Mesenteric fat pad (tissue), 1 donor: ENCODE data around the gene LRIG3. TPM values are rescaled to one million over a fixed set of nuclear protein-coding genes. Genes with fewer than 3 reads are reported as not detected.
"Not testable (repeated sequence)": the region's sequence is repeated elsewhere in the genome, so short reads cannot be mapped to it uniquely, and the experiment has no call there.

Experiments
- DNase-seq: peaks from one replicate; pipeline ENCODE4 v3.0.0-alpha.2; 2020; ENCODE audit warnings: low spot score
- total RNA-seq: library from RNA; stranded (reverse); fragmentation: NEBNext Ultra II Directional; extraction: Animal tissue kit (Norgen Biotek cat#: 25700); gene quantifications from one replicate; pipeline ENCODE4 v1.2.1, GENCODE V29; 2021
- donor health status: DM: yes; HTN: yes; CAD: no.

Gene LRIG3
- total RNA-seq, 1 donor from 2014 or later: 17.6 TPM

- DNase-seq: no peak
Measured at GRCh38 chr12:58907391-58907790, 12.9 kb downstream of the LRIG3 start.

- DNase-seq: no peak
Measured at GRCh38 chr12:58906917-58907316, 13.4 kb downstream of the LRIG3 start.

- no peak for DNase-seq
Measured at GRCh38 chr12:58905422-58905821, 14.9 kb downstream of the LRIG3 start.

GRCh38 chr12:58902726-58903125 lies 17.6 kb downstream of the LRIG3 start:
- not testable (repeated sequence) for DNase-seq

- no peak for DNase-seq
Measured at GRCh38 chr12:58901664-58902063, 18.6 kb downstream of the LRIG3 start.

GRCh38 chr12:58897969-58898368 lies 22.3 kb downstream of the LRIG3 start:
- DNase-seq: no peak

GRCh38 chr12:58896278-58896677 lies 24.0 kb downstream of the LRIG3 start:
- no peak for DNase-seq

GRCh38 chr12:58895053-58895452 lies 25.3 kb downstream of the LRIG3 start:
- no peak for DNase-seq

- DNase-seq: no peak
Measured at GRCh38 chr12:58894040-58894439, 26.3 kb downstream of the LRIG3 start.

GRCh38 chr12:58893495-58893894 lies 26.8 kb downstream of the LRIG3 start:
- DNase-seq: no peak

- DNase-seq: no peak
Measured at GRCh38 chr12:58889557-58889956, 30.7 kb downstream of the LRIG3 start.

GRCh38 chr12:58888131-58888783 lies 32.0 kb downstream of the LRIG3 start:
- no peak for DNase-seq

GRCh38 chr12:58887068-58887467 lies 33.2 kb downstream of the LRIG3 start:
- no peak for DNase-seq

GRCh38 chr12:58886474-58886873 lies 33.8 kb downstream of the LRIG3 start:
- no peak for DNase-seq

- DNase-seq: no peak
Measured at GRCh38 chr12:58884916-58885315, 35.4 kb downstream of the LRIG3 start.

- DNase-seq: no peak
Measured at GRCh38 chr12:58883576-58884334, 36.5 kb downstream of the LRIG3 start.

GRCh38 chr12:58882826-58883225 lies 37.5 kb downstream of the LRIG3 start:
- no peak for DNase-seq

GRCh38 chr12:58881816-58882215 lies 38.5 kb downstream of the LRIG3 start:
- DNase-seq: no peak

GRCh38 chr12:58880639-58881038 lies 39.7 kb downstream of the LRIG3 start:
- DNase-seq: no peak

- no peak for DNase-seq
Measured at GRCh38 chr12:58877243-58877743, 43.0 kb downstream of the LRIG3 start.

- DNase-seq: no peak
Measured at GRCh38 chr12:58873496-58873895, 46.8 kb downstream of the LRIG3 start.

- DNase-seq: no peak
Measured at GRCh38 chr12:58871556-58871955, 48.7 kb downstream of the LRIG3 start.

- DNase-seq: no peak
Measured at GRCh38 chr12:58870595-58870994, 49.7 kb downstream of the LRIG3 start.
